IMR-90 (cell line): ENCODE data around the gene ITPRIP. TPM values are rescaled to one million over a fixed set of nuclear protein-coding genes. Genes with fewer than 3 reads are reported as not detected.

ENCODE experiments used
- ATAC-seq: fragments of 200-7000 bp; cut with Tn5 transposase; 2 replicates; pipeline ENCODE4 v1.9.1; 2020; ENCODE audit warnings: low read depth, mild to moderate bottlenecking, moderate library complexity
- BruUV-seq: library from RNA; stranded (reverse); fragments of 400-500 nt; replicated peaks from 2 replicates; lab custom pipeline; 2021; lab: Mats Ljungman, UMichigan
- CTCF ChIA-PET: fragments of 300-600 bp; formaldehyde crosslinking; extraction: SDS; loops from one replicate; lab custom pipeline; 2021; ENCODE audit warnings: antibody characterized with exemption; lab: Yijun Ruan, JAX
- POLR2A ChIA-PET: fragments of 300-600 bp; sonication (Branson Sonifier 250); formaldehyde crosslinking; loops from one replicate; lab custom pipeline; 2022; ENCODE audit warnings: antibody characterized with exemption; ENCODE audit not compliant: unreplicated experiment; lab: Charles Lee
- DNase-seq: peaks from one replicate; pipeline ENCODE4 v3.0.0; 2013
- H2AFZ ChIP-seq: replicated peaks from 2 replicates; pipeline ENCODE3; 2013; ENCODE audit warnings: low read length, mild to moderate bottlenecking; ENCODE audit not compliant: poor library complexity
- H2AK5ac ChIP-seq: 2 replicates; pipeline ENCODE4 v1.6.1; 2013; ENCODE audit warnings: low read depth, low read length, inconsistent platforms
- H2AK9ac ChIP-seq: replicated peaks from 2 replicates; pipeline ENCODE3; 2013; ENCODE audit warnings: mild to moderate bottlenecking, low read depth, low read length, moderate library complexity; ENCODE audit not compliant: poor library complexity
- H2BK120ac ChIP-seq: 2 replicates; pipeline ENCODE4 v1.6.1; 2013; ENCODE audit warnings: low read depth, low read length, inconsistent platforms
- H2BK15ac ChIP-seq: 3 replicates; pipeline ENCODE4 v1.6.1; 2013; ENCODE audit warnings: low read depth, low read length, inconsistent platforms
- H2BK20ac ChIP-seq: 2 replicates; pipeline ENCODE4 v1.6.1; 2013; ENCODE audit warnings: low read depth, mild to moderate bottlenecking, inconsistent platforms, low read length, moderate library complexity
- H2BK5ac ChIP-seq: 2 replicates; pipeline ENCODE4 v1.6.1; 2013; ENCODE audit warnings: mild to moderate bottlenecking, low read depth, low read length, inconsistent platforms; ENCODE audit not compliant: poor library complexity, severe bottlenecking
- H3K14ac ChIP-seq: replicated peaks from 2 replicates; pipeline ENCODE4 v1.6.1; 2013; ENCODE audit warnings: low read depth, low read length, inconsistent platforms
- H3K18ac ChIP-seq: 2 replicates; pipeline ENCODE4 v1.6.1; 2013; ENCODE audit warnings: low read depth, low read length, control low read depth
- H3K23ac ChIP-seq: 2 replicates; pipeline ENCODE4 v1.6.1; 2013; ENCODE audit warnings: low read depth, low read length, inconsistent platforms
- H3K27ac ChIP-seq: 2 replicates; pipeline ENCODE4 v1.5.1; 2013; ENCODE audit warnings: mild to moderate bottlenecking, control low read depth, low read length; ENCODE audit not compliant: insufficient read depth
- H3K27me3 ChIP-seq: 2 replicates; pipeline ENCODE4 v1.6.1; 2013; ENCODE audit warnings: low read length; ENCODE audit not compliant: control insufficient read depth, insufficient read depth
- H3K36me3 ChIP-seq: 2 replicates; pipeline ENCODE4 v1.6.1; 2013; ENCODE audit warnings: low read length, mixed read lengths; ENCODE audit not compliant: control insufficient read depth, insufficient read depth
- H3K4ac ChIP-seq: 2 replicates; pipeline ENCODE4 v1.6.1; 2013; ENCODE audit warnings: low read depth, low read length, inconsistent platforms
- H3K4me1 ChIP-seq: 2 replicates; pipeline ENCODE4 v1.6.1; 2013; ENCODE audit warnings: low read length, mixed read lengths; ENCODE audit not compliant: control insufficient read depth, insufficient read depth
- H3K4me2 ChIP-seq: 2 replicates; pipeline ENCODE4 v1.6.1; 2013; ENCODE audit warnings: low read depth, mild to moderate bottlenecking, control low read depth, low read length, moderate library complexity
- H3K4me3 ChIP-seq: 2 replicates; pipeline ENCODE4 v1.5.1; 2013; ENCODE audit warnings: low read depth, mild to moderate bottlenecking, control low read depth, low read length, moderate library complexity; ENCODE audit not compliant: insufficient read depth
- H3K56ac ChIP-seq: 2 replicates; pipeline ENCODE4 v1.6.1; 2013; ENCODE audit warnings: low read length, inconsistent platforms; ENCODE audit not compliant: insufficient read depth; ENCODE audit errors: extremely low read depth
- H3K79me1 ChIP-seq, 2 experiments: 2 replicates each; pipeline ENCODE4 v1.6.1; 2013; ENCODE audit warnings: low read length in 2 of 2, inconsistent platforms in 1 of 2, low read depth in 1 of 2
- H3K9ac ChIP-seq: 2 replicates; pipeline ENCODE4 v1.6.1; 2013; ENCODE audit warnings: low read depth, low read length, control low read depth
- H3K9me1 ChIP-seq: 2 replicates; pipeline ENCODE4 v1.6.1; 2013; ENCODE audit warnings: low read length, inconsistent platforms; ENCODE audit not compliant: insufficient read depth
- H3K9me3 ChIP-seq: 2 replicates; pipeline ENCODE4 v1.6.1; 2013; ENCODE audit warnings: low read length; ENCODE audit not compliant: control insufficient read depth, insufficient read depth
- H4K20me1 ChIP-seq: 2 replicates; pipeline ENCODE4 v1.6.1; 2013; ENCODE audit warnings: low read length, inconsistent platforms; ENCODE audit not compliant: insufficient read depth
- H4K5ac ChIP-seq: 2 replicates; pipeline ENCODE4 v1.6.1; 2013; ENCODE audit warnings: mild to moderate bottlenecking, low read depth, low read length, control low read depth
- H4K8ac ChIP-seq, 2 experiments: 2 replicates each; pipeline ENCODE4 v1.6.1; 2013; ENCODE audit warnings: low read depth in 2 of 2, low read length in 2 of 2, control low read depth in 1 of 2, inconsistent platforms in 1 of 2
- H4K91ac ChIP-seq: 2 replicates; pipeline ENCODE4 v1.6.1; 2013; ENCODE audit warnings: low read depth, low read length, inconsistent platforms; ENCODE audit not compliant: insufficient read depth
- CHD1 ChIP-seq: IDR thresholded peaks from 2 replicates; pipeline ENCODE4 v1.6.1; 2012; ENCODE audit warnings: low read depth, low read length, improper control_type of control experiment
- POLR2A ChIP-seq: IDR thresholded peaks from 2 replicates; pipeline ENCODE4 v1.6.1; 2012; ENCODE audit warnings: mild to moderate bottlenecking, low read depth, low read length
- WGBS, 2 experiments: methylation state at CpG; one replicate each; pipeline versions ENCODE4 v1.1.5 to v1.1.7; 2013; ENCODE audit warnings: missing lambda C conversion rate in 2 of 2; ENCODE audit not compliant: insufficient read length in 1 of 2; ENCODE audit errors: extremely low coverage in 2 of 2; 5-methylcytosine and 5-hydroxymethylcytosine counted together
- dilution Hi-C: fragments of 300-500 bp; cut with HindIII; formaldehyde crosslinking; loops from one replicate; pipeline ENCODE4 v1.14.3; 2018; ENCODE audit warnings: low sequenced_read_pairs; ENCODE audit not compliant: unreplicated experiment
- in situ Hi-C: fragments of 300-500 bp; cut with MboI; formaldehyde crosslinking; loops from 3 replicates; pipeline ENCODE4 v1.14.3; 2019; ENCODE audit warnings: low sequenced_read_pairs, inconsistent platforms, mixed read lengths
- intact Hi-C: fragments of 100-400 bp; cut with micrococcal nuclease; formaldehyde crosslinking; loops from 2 replicates; pipeline ENCODE4 v1.10.0; 2022
- polyA plus RNA-seq, 3 experiments: library from polyadenylated mRNA; depleted of rRNA; stranded (reverse); fragments of >200 nt; gene quantifications; 2 replicates each; pipeline ENCODE4 v1.2.3, GENCODE V29; 2012; ENCODE audit warnings: low replicate concordance in 1 of 3
- total RNA-seq: library from RNA; depleted of rRNA; stranded (reverse); fragments of >200 nt; gene quantifications from 2 replicates; pipeline ENCODE4 v1.2.3, GENCODE V29; 2012

ITPRIP gene
- total and polyA plus RNA-seq, 2 of the 4 experiments (the other 2 are of a cell fraction) = 7.5 to 31.9 TPM

DNA sequence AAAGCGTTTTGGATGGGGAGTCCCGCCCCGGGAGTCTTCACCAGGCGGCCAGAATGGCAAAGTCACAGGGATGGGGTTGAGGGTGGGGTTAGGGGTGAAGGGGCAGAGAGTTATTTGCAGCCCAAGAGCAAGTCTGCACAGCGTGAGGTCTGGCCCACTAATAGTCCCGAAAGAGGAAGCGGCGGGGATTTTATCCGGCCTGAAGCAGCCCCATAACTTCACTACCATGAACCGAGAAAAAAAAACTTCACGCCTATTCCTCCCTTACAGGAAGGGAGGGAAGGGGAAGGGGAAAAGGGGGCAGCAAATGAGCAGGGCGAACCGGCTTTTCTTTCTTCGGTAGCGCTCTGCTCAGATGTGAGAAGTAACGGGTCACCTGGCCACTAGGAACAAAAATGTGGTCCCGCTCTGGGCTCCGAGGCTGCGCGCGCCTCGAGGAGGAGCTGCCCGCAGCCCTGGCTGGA lies 712 bp downstream of the ITPRIP start:
- Histone ChIP-seq H4K20me1 (peaks cover 43% of the 10 kb centered on the region), H3K79me1 (peaks cover 6 to 51% of the 10 kb centered on the region in 2 experiments; a peak in 3 of 4 replicates), H3K27me3 (no peaks in the 10 kb centered on the region), H4K8ac (peak overlapping the region; percentile 57 to 67; a peak in 2 of 4 replicates), H3K9me3 (no peaks in the 10 kb centered on the region), H2BK5ac (peak overlapping the region; percentile 90), H2BK15ac (peak overlapping the region; percentile 30; the same call in 1 of the 3 replicates), H2AFZ (peak overlapping the region; percentile 88), H3K18ac (peak overlapping the region; percentile 44; the same call in 1 of the 2 replicates), H3K4me3 (peak overlapping the region; percentile 83), H2AK9ac (peak overlapping the region; percentile 86), H3K9ac (peak overlapping the region; percentile 95), H3K23ac (peak overlapping the region; percentile 70), H3K4me1 (peaks cover 37% of the 10 kb centered on the region), H4K91ac (peak overlapping the region; percentile 44), H3K14ac (peak overlapping the region; percentile 84), H2BK20ac (no peak overlapping the region), H3K56ac (peak overlapping the region; percentile 75), H3K27ac (peak overlapping the region; percentile 98), H3K4me2 (peak overlapping the region; percentile 76), H4K5ac (no peak overlapping the region), H2BK120ac (peak overlapping the region; percentile 77), H3K9me1 (peaks cover 37% of the 10 kb centered on the region), H2AK5ac (peak overlapping the region; percentile 46), H3K36me3 (peaks cover 3% of the 10 kb centered on the region; the same call in 1 of the 2 replicates), H3K4ac (peak overlapping the region; percentile 26)
- in situ Hi-C loops = no loop called here
- CTCF ChIA-PET = interaction anchor here (0.5 to 1.8 kb wide), 3 partner anchors 32 to 47 kb away, joined by 3 to 7 read pairs (median 4); no protein-coding TSS in a partner anchor
- DNase-seq (peak; percentile 37), ATAC-seq (peak; percentile 57)
- TF ChIP-seq POLR2A (0 out of 2 replicates have a peak, but pooled peaks have one; percentile 2), CHD1 (no peak)
- no TSS peak for BruUV-seq
- dilution Hi-C loops = no loop called here
- no CpG with 5 or more reads among the region's 23 CpGs for WGBS, 2 experiments
- POLR2A ChIA-PET = no interaction called here
- intact Hi-C loops = loop anchor here (5.0 kb wide), 1 partner anchor 450 kb away; no protein-coding TSS in a partner anchor
